WTC11 (cell line): ENCODE measurements around the gene LDLRAD4. TPM values are rescaled to one million over a fixed set of nuclear protein-coding genes. Genes with fewer than 3 reads are reported as not detected.

Experiments
- ATAC-seq: fragments of 200-7000 bp; cut with Tn5 transposase; 2 replicates; pipeline ENCODE4 v1.10.0; 2021; ENCODE audit warnings: mild to moderate bottlenecking, moderate library complexity
- CTCF ChIA-PET: fragments of 300-600 bp; sonication (Branson Sonifier 250); formaldehyde crosslinking; loops from one replicate; lab custom pipeline; 2021; ENCODE audit warnings: antibody characterized with exemption; lab: Charles Lee
- POLR2A ChIA-PET: fragments of 350-600 bp; sonication (Branson Sonifier 250); formaldehyde crosslinking; loops from one replicate; lab custom pipeline; 2021; ENCODE audit warnings: antibody characterized with exemption; lab: Charles Lee
- DNase-seq: peaks from one replicate; pipeline ENCODE4 v3.0.0; 2021; ENCODE audit warnings: low spot score
- H3K27ac Mint-ChIP-seq: 2 replicates; pipeline ENCODE4 v1.8.0; 2021; ENCODE audit warnings: mixed read lengths
- H3K27me3 Mint-ChIP-seq: 2 replicates; pipeline ENCODE4 v1.8.0; 2021; ENCODE audit warnings: low read depth, mild to moderate bottlenecking, moderate library complexity, mixed read lengths
- H3K36me3 Mint-ChIP-seq: 2 replicates; pipeline ENCODE4 v1.8.0; 2021; ENCODE audit warnings: mixed read lengths
- H3K4me1 Mint-ChIP-seq: 2 replicates; pipeline ENCODE4 v1.8.0; 2022; ENCODE audit warnings: mixed read lengths
- H3K4me3 Mint-ChIP-seq: 2 replicates; pipeline ENCODE4 v1.8.0; 2021; ENCODE audit warnings: mild to moderate bottlenecking, moderate library complexity, mixed read lengths
- H3K9me3 Mint-ChIP-seq: 2 replicates; pipeline ENCODE4 v1.8.0; 2021; ENCODE audit warnings: mixed read lengths
- CREB1 ChIP-seq: sonication (generic); formaldehyde crosslinking; IDR thresholded peaks from 2 replicates; pipeline ENCODE4 v1.8.0; 2023; ENCODE audit warnings: mild to moderate bottlenecking, missing genetic modification reagents
- E2F1 ChIP-seq: sonication (generic); formaldehyde crosslinking; IDR thresholded peaks from 2 replicates; pipeline ENCODE4 v1.8.0; 2022; ENCODE audit warnings: mild to moderate bottlenecking, missing genetic modification reagents
- EMX1 ChIP-seq: fragments of 250-450 bp; sonication (Bioruptor Pico); IDR thresholded peaks from 2 replicates; pipeline ENCODE4 v1.8.0; 2021; ENCODE audit warnings: mild to moderate bottlenecking
- ETV6 ChIP-seq: sonication (generic); formaldehyde crosslinking; IDR thresholded peaks from 2 replicates; pipeline ENCODE4 v1.8.1; 2022; ENCODE audit warnings: mild to moderate bottlenecking, missing genetic modification reagents
- FOXK1 ChIP-seq: sonication (generic); formaldehyde crosslinking; IDR thresholded peaks from 2 replicates; pipeline ENCODE4 v1.8.0; 2022; ENCODE audit warnings: mild to moderate bottlenecking, moderate library complexity, missing genetic modification reagents
- FOXP1 ChIP-seq: sonication (generic); formaldehyde crosslinking; IDR thresholded peaks from 2 replicates; pipeline ENCODE4 v1.8.0; 2022; ENCODE audit warnings: missing genetic modification reagents, mild to moderate bottlenecking, moderate library complexity, borderline replicate concordance
- PRDM15 ChIP-seq: sonication (generic); formaldehyde crosslinking; IDR thresholded peaks from 2 replicates; pipeline ENCODE4 v1.8.0; 2022; ENCODE audit warnings: missing genetic modification reagents
- RELA ChIP-seq: sonication (generic); formaldehyde crosslinking; IDR thresholded peaks from 2 replicates; pipeline ENCODE4 v1.8.1; 2022; ENCODE audit warnings: missing genetic modification reagents, mild to moderate bottlenecking, borderline replicate concordance
- STAT6 ChIP-seq: sonication (generic); formaldehyde crosslinking; conservative IDR thresholded peaks from 2 replicates; pipeline ENCODE4 v1.8.1; 2023; ENCODE audit warnings: mild to moderate bottlenecking, low read depth, missing genetic modification reagents, moderate library complexity
- TCF7 ChIP-seq: sonication (generic); formaldehyde crosslinking; IDR thresholded peaks from 2 replicates; pipeline ENCODE4 v1.8.0; 2022; ENCODE audit warnings: mild to moderate bottlenecking, low read depth, missing genetic modification reagents, moderate library complexity
- ZMAT4 ChIP-seq: fragments of 250-450 bp; sonication (Bioruptor Pico); IDR thresholded peaks from 2 replicates; pipeline ENCODE4 v1.9.0; 2021; ENCODE audit warnings: mild to moderate bottlenecking
- ZNF121 ChIP-seq: sonication (generic); formaldehyde crosslinking; IDR thresholded peaks from 2 replicates; pipeline ENCODE4 v1.8.0; 2023; ENCODE audit warnings: missing genetic modification reagents
- ZNF416 ChIP-seq: fragments of 250-450 bp; sonication (Bioruptor Pico); IDR thresholded peaks from 2 replicates; pipeline ENCODE4 v1.9.0; 2021; ENCODE audit warnings: mild to moderate bottlenecking, inconsistent platforms
- ZNF423 ChIP-seq: fragments of 250-450 bp; sonication (Bioruptor Pico); IDR thresholded peaks from 2 replicates; pipeline ENCODE4 v2.1.2; 2022; ENCODE audit warnings: mild to moderate bottlenecking, moderate library complexity
- ZNF512 ChIP-seq: sonication (generic); formaldehyde crosslinking; IDR thresholded peaks from 2 replicates; pipeline ENCODE4 v1.8.1; 2022; ENCODE audit warnings: missing genetic modification reagents, borderline replicate concordance
- total RNA-seq: library from RNA; stranded (reverse); gene quantifications from 3 replicates; pipeline ENCODE4 v1.2.3, GENCODE V29; 2021

The LDLRAD4 gene
- total RNA-seq, 1 experiment from 2014 or later = 6.2 TPM

GRCh38 chr18:13211534-13211933 lies 7.0 kb upstream of the LDLRAD4 start (continued):
- TF ChIP-seq ZNF416 (CRISPR knock-in tag) (no peak), EMX1 (CRISPR knock-in tag) (no peak), STAT6 (no peak)

GRCh38 chr18:13213036-13213795 lies 5.3 kb upstream of the LDLRAD4 start:
- H3K4me1 Mint-ChIP-seq = peaks cover 12% of the 10 kb centered on the region
- POLR2A ChIA-PET = no interaction called here

GRCh38 chr18:13214609-13215008 lies 4.0 kb upstream of the LDLRAD4 start:
- H3K27me3 Mint-ChIP-seq = peaks cover 40% of the 10 kb centered on the region
- H3K36me3 Mint-ChIP-seq = no peaks in the 10 kb centered on the region
- H3K27ac Mint-ChIP-seq = no peak overlapping the region
- no peak overlapping the region for H3K4me3 Mint-ChIP-seq
- CTCF ChIA-PET = no interaction called here
- DNase-seq (no peak), ATAC-seq (no peak)
- peaks cover 19% of the 10 kb centered on the region for H3K4me1 Mint-ChIP-seq
- 0 out of 2 replicates have a peak, but pooled peaks cover 3% of the 10 kb centered on the region for H3K9me3 Mint-ChIP-seq
- POLR2A ChIA-PET = no interaction called here
- no peak for TF ChIP-seq STAT6
- TF ChIP-seq ETV6 = no peak
- TF ChIP-seq RELA (CRISPR knock-in tag) = no peak
- no peak for TF ChIP-seq CREB1 (CRISPR knock-in tag)
- no peak for TF ChIP-seq ZNF121 (CRISPR knock-in tag)
- no peak for TF ChIP-seq ZMAT4
- TF ChIP-seq ZNF512 (CRISPR knock-in tag) = no peak
- TF ChIP-seq ZNF423 = no peak
- no peak for TF ChIP-seq FOXK1
- TF ChIP-seq TCF7 (CRISPR knock-in tag) = no peak
- TF ChIP-seq FOXP1 = no peak
- TF ChIP-seq E2F1 (CRISPR knock-in tag) = no peak

More at GRCh38 chr18:13213036-13213795, 5.3 kb upstream of the LDLRAD4 start:
- CTCF ChIA-PET = interaction anchor here (0.6 kb wide), 1 partner anchor 246 kb away, joined by 4 read pairs; no protein-coding TSS in a partner anchor
- no peaks in the 10 kb centered on the region for H3K36me3 Mint-ChIP-seq
- TF ChIP-seq PRDM15 (CRISPR knock-in tag) = no peak
- H3K9me3 Mint-ChIP-seq = 0 out of 2 replicates have a peak, but pooled peaks cover 6% of the 10 kb centered on the region
- peaks cover 30% of the 10 kb centered on the region for H3K27me3 Mint-ChIP-seq
- DNase-seq (no peak), ATAC-seq (no peak)
- no peak overlapping the region for H3K4me3 Mint-ChIP-seq
- no peak overlapping the region for H3K27ac Mint-ChIP-seq
